ENCODE measurements around the gene CRIP3. TPM values are rescaled to one million over a fixed set of nuclear protein-coding genes. Genes with fewer than 3 reads are reported as not detected.

CRIP3 gene
- polyA plus RNA-seq, 3 donors, result 3.3 to 9.0 (median 3.7) TPM

DNA sequence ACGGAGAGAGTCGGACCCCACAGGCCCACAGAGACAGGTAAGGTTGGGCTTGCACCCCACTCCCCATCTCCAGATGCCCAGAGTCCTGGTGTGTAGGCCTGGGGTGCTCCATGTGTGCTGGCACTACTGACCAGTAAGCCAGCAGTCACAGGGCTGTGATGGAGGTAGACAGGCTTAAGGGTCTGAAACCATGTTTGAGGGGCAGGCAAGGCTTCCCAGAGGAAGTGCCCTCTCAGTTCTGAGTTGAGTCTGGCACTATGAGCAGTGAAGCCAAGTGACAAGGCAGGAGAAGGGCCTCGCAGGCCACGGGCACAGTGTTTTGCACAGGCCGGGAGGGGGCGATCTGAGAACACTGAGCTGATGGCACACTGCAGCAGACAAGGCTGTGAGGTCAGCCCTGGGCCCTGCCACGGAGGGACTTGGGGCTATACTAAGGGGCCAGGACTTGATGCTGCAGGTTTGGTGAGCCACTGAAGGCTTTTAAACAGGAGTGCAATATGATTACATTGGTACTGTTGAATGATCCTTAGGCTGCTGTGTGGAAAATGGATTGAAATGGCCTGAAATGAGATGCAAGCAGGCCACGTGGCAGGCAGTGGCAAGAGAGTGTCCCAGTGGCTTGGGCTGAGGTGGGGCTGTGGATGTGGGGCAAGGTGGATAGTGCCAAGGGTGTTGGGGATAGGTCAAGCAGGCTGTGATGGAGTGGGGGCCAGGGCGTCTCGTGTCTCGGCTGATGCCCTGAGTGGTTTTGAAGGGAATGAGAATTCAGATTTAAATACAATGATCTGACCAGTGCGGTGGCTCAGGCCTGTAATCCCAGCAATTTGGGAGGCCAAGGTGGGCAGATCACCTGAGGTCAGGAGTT lies 45.1 kb downstream of the CRIP3 start:
- no peak for DNase-seq (ENCODE audit: extremely low read depth in 1 of 11, low read depth in 9 of 11, low spot score in 4 of 11)

DNA sequence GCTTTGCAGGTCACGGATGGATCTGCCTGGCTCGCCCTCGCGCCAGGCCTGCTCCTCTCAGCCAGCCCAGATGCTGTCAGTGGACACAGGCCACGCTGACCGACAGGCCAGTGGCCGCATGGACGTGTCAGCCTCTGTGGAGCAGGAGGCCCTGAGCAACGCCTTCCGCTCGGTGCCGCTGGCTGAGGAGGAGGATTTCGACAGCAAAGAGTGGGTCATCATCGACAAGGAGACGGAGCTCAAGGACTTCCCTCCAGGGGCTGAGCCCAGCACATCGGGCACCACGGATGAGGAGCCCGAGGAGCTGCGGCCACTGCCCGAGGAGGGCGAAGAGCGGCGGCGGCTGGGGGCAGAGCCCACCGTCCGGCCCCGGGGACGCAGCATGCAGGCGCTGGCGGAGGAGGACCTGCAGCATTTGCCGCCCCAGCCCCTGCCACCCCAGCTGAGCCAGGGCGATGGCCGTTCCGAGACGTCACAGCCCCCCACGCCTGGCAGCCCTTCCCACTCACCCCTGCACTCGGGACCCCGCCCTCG lies 45.8 kb downstream of the CRIP3 start:
- no peak for DNase-seq (ENCODE audit: extremely low read depth in 1 of 11, low read depth in 9 of 11, low spot score in 4 of 11)

DNA sequence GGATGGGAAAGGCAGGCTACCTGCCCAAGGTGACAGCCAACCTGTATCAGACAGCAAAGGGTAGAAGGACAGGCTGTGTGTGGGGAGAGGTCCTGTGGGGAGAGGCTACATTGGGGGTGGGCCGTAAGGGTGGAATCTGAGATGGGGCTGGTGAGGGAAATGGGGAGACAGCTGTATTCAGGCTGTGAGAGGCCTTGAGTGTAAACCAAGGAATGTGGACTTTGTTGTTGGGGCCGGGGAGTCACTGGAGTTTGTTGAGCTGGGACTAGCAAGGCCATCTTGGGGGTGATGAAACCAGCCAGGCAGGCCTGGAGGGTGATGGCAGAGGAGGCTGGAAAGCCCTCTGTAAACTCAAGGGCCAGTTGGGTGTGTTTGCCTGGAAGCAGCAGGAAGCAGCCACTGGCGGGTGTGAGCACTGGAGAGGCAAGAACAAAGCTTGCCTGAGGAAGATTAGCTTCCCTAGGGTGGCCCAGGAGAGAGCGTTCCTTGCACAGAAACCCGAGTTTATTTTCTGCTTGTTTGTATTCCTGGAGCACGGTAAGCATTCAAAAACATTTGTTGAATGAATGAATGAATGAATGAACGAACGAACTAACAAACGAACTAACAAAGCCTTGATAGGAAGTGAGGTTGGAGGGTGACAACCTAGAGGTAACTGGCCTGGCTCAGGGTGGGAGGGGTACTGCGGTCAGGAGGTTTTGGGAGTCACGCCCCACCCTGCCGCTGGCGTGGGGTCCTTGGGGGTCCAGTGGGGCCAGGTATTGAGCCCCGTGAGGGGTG lies 46.4 kb downstream of the CRIP3 start:
- DNase-seq (ENCODE audit: extremely low read depth in 1 of 11, low read depth in 9 of 11, low spot score in 4 of 11), result no peak

DNA sequence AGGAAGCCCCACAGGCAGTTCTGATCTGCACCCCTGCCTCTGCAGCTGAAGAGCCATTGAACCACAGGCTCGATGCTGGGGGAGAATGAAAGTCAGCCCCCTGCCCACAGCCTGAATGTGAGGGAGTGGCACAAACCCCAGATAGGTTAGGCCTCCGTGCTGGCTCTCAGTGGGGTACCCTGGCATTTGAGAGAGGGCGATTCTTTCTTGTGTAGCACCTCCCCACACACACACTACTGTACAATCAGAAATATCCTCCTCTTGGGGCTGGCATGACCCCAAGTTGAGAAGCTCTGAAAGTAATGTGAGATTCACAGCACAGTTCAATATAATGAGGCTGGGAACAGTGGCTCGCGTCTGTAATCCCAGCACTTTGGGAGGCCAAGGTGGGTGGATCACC lies 47.4 kb downstream of the CRIP3 start:
- DNase-seq (ENCODE audit: extremely low read depth in 1 of 11, low read depth in 9 of 11, low spot score in 4 of 11), result no peak

DNA sequence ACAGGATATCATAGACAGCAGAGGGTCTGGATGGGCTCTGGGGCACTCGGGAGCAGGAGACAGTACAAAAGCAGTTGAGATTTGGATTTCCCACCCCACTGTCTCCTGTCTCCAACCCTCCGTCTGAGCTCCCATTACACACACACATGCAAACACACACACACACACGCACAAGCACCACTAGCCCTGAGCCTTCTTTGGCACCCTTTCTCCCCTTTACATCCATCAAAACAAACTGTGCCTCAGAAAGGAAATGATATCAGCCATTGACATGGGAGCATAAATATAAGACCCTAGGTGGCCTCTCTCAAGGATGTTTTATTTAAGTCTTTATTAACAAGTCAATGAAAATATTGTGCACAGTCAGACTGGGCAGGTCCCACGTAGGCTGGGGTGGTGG lies 47.8 kb downstream of the CRIP3 start:
- DNase-seq (ENCODE audit: extremely low read depth in 1 of 11, low read depth in 9 of 11, low spot score in 4 of 11), result no peak

DNA sequence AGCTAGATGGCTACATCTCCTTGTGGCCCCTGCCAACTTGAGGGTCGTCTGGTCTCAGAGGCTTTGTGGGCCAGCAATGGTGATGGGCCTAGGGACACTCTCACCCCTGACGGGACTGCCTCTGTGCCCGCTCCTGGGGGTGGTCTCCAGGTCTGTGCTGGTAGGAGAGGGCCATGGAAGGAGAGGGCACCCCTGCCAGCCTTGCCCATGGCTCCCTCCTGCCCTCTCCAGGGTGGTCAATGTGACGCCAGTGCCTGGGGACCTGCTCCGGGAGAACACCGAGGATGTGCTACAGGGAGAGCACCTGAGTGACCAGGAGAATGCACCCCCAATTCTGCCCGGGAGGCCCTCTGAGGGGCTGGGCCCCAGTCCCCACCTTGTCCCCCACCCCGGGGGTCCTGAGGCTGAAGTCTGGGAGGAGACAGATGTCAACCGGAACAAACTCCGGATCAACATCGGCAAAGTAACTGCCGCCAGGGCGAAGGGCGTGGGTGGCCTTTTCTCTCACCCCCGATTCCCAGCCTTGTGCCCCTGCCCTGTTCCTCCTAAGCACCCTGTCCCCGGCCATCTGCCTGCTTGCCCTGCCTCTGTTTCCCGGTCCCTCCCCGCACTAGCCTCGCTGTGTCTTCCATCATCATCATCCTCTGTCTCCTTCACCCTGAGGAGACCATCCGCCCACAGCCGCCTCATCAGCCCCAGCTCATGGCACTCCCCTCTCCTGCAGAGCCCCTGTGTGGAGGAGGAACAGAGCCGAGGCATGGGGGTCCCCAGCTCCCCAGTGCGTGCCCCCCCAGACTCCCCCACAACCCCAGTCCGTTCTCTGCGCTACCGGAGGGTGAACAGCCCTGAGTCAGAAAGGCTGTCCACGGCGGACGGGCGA lies 49.6 kb downstream of the CRIP3 start:
- DNase-seq (ENCODE audit: extremely low read depth in 1 of 11, low read depth in 9 of 11, low spot score in 4 of 11), result no peak

DNA sequence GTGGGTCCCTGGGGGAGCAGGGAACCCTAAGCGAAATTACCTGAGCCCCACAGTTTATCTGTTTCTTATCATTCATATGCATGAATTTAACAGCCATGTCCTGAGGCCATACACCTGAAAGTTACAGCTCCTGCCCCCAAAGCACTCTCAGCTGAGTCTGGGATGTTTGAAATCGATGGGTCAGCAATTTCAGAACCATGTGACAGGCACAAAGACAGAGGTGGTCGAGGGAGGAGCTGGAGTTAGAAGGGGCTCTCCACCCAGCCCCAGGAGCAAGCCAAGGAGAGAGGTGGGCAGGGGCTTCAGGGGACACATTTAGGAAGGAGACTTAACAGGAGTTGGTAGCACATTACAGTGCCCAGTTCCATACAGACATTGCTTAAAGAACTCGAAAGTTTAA lies 50.4 kb downstream of the CRIP3 start:
- no peak for DNase-seq (ENCODE audit: extremely low read depth in 1 of 11, low read depth in 9 of 11, low spot score in 4 of 11)

DNA sequence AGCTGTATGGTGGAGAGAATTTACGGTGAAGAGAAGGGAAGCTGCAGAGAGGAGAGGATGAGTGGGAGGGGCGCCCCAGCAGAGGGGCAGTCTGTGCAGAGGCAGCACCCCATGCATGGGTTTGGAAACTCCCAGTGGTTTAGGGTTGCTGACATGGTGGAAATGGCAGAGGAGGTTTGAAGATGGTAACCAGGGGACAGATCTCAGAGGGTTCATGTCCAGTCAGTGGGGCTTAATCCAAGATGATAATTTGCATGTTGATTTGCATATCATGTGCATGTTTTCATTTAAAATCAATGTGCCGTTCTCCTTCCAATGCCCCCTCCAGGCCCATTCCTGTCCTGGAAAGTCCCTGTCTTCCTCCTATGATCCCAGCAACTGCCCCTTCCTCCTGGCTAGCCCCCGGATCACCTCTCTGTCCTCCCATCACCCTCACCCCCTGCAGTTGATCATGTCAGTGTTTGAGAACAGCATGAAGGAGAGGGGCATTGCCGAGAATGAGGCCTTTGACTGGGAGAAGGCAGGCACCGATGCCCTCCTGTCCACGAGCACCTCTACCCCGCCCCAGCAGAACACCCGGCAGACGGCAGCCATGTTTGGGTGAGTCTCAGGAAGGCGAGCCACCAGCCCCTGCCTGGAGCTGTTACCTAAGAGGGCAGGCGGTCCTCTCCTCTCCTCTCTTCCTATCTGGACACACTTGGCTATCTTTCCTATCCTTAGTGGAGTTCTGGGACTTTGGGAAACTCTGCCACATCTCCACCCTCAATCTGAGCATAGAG lies 51.1 kb downstream of the CRIP3 start:
- no peak for DNase-seq (ENCODE audit: extremely low read depth in 1 of 11, low read depth in 9 of 11, low spot score in 4 of 11)

DNA sequence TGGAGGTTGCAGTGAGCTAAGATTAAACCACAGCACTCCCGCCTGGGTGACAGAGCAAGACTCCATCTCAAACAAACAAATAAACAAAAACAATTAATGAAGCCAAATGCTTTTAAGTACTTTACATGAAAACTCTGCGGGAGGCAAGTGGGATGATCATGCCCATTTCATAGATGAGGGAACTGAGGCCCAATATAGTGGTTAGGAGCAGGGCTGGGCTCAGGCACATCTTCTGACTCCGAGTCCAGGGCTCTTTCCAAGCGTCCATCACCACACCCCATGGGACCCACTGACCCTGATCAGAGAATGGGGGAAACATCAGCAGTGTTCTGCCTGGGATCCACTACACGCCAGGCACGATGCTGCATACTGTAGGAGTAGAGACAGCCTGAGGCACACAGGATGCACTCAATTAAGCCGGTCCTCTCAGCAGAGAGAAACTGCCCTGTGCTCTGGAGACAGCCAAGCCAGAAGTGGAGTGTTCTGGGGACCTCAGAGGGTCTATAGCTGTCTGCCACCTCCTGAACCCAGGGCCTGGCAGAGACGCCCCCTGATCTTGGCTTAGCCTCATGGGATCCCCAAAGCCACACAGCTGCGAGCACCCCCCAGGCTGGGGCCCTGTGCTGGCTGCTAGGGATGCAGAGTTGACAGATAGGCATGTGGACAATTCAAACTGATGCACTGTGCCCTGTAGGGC lies 51.8 kb downstream of the CRIP3 start:
- DNase-seq (ENCODE audit: extremely low read depth in 1 of 11, low read depth in 9 of 11, low spot score in 4 of 11), result no peak

Other genes with a start within 250 kb of the CRIP3 start
- 10 to 100 TPM; 46.8 to 73.4 (median 64.4) TPM for gene MRPL2, start 249.4 kb downstream of the CRIP3 start, polyA plus RNA-seq (ENCODE audit: insufficient read length in 3 of 3)
- 10 to 100 TPM; 53.8 to 79.3 (median 57.6) TPM for gene KLC4, start 249.2 kb downstream of the CRIP3 start, polyA plus RNA-seq (ENCODE audit: insufficient read length in 3 of 3)
- gene PTK7, start 232.5 kb downstream of the CRIP3 start, polyA plus RNA-seq (ENCODE audit: insufficient read length in 3 of 3), result 100 to 1,000 TPM; 217 to 274 (median 239) TPM
- 10 to 100 TPM; 27.6 to 32.8 (median 31.5) TPM for gene SRF, start 137.6 kb downstream of the CRIP3 start, polyA plus RNA-seq (ENCODE audit: insufficient read length in 3 of 3)
- gene CUL9, start 126.6 kb downstream of the CRIP3 start, polyA plus RNA-seq (ENCODE audit: insufficient read length in 3 of 3), result 10 to 100 TPM; 30.8 to 45.6 (median 37.8) TPM
- gene DNPH1, start 79.3 kb downstream of the CRIP3 start, polyA plus RNA-seq (ENCODE audit: insufficient read length in 3 of 3), result 10 to 100 TPM; 45.2 to 91.1 (median 85.0) TPM
- under 1 TPM; 0.26 to 0.51 (median 0.29) TPM for gene TTBK1, start 65.3 kb downstream of the CRIP3 start, polyA plus RNA-seq (ENCODE audit: insufficient read length in 3 of 3)
- 1 to 10 TPM in 1 of 3 donors, under 1 TPM in 2; 0.79 to 1.4 (median 0.81) TPM for gene SLC22A7, start 10.6 kb downstream of the CRIP3 start, polyA plus RNA-seq (ENCODE audit: insufficient read length in 3 of 3)
- 10 to 100 TPM; 28.5 to 28.8 (median 28.5) TPM for gene ZNF318, start 60.8 kb upstream of the CRIP3 start, polyA plus RNA-seq (ENCODE audit: insufficient read length in 3 of 3)
- 10 to 100 TPM; 16.9 to 27.6 (median 21.2) TPM for gene ABCC10, start 118.7 kb upstream of the CRIP3 start, polyA plus RNA-seq (ENCODE audit: insufficient read length in 3 of 3)
- 1 to 10 TPM in 2 of 3 donors, under 1 TPM in 1; 0.73 to 1.3 (median 1.0) TPM for gene DLK2, start 146.7 kb upstream of the CRIP3 start, polyA plus RNA-seq (ENCODE audit: insufficient read length in 3 of 3)
- gene TJAP1, start 168.7 kb upstream of the CRIP3 start, polyA plus RNA-seq (ENCODE audit: insufficient read length in 3 of 3), result 10 to 100 TPM; 36.0 to 46.3 (median 39.8) TPM
- gene LRRC73, start 201.5 kb upstream of the CRIP3 start, polyA plus RNA-seq (ENCODE audit: insufficient read length in 3 of 3), result 1 to 10 TPM in 2 of 3 donors, under 1 TPM in 1; 0.82 to 1.6 (median 1.2) TPM
- gene YIPF3, start 208.1 kb upstream of the CRIP3 start, polyA plus RNA-seq (ENCODE audit: insufficient read length in 3 of 3), result 100 to 1,000 TPM; 136 to 163 (median 146) TPM
- 10 to 100 TPM; 36.9 to 43.6 (median 40.6) TPM for gene POLR1C, start 208.3 kb upstream of the CRIP3 start, polyA plus RNA-seq (ENCODE audit: insufficient read length in 3 of 3)